Calu3 (cell line): ENCODE results near the gene NRG2. TPM values are rescaled to one million over a fixed set of nuclear protein-coding genes. Genes with fewer than 3 reads are reported as not detected.

Experiments
- BruUV-seq: library from RNA; stranded (reverse); fragments of 400-500 nt; replicated peaks from 2 replicates; lab custom pipeline; 2021; lab: Mats Ljungman, UMichigan
- CTCF ChIA-PET: fragments of 300-600 bp; sonication (Branson Sonifier 250); formaldehyde crosslinking; loops from one replicate; lab custom pipeline; 2022; ENCODE audit warnings: antibody characterized with exemption; lab: Charles Lee
- DNase-seq: peaks from one replicate; pipeline ENCODE4 v3.0.0; 2022
- H3K27ac Mint-ChIP-seq: one replicate; pipeline ENCODE4 v1.8.0; 2022; ENCODE audit warnings: mixed read lengths; ENCODE audit not compliant: unreplicated experiment
- H3K27me3 Mint-ChIP-seq: one replicate; pipeline ENCODE4 v1.8.0; 2022; ENCODE audit warnings: mixed read lengths; ENCODE audit not compliant: unreplicated experiment
- H3K36me3 Mint-ChIP-seq: one replicate; pipeline ENCODE4 v1.8.0; 2022; ENCODE audit warnings: mild to moderate bottlenecking, moderate library complexity, mixed read lengths; ENCODE audit not compliant: insufficient read depth, unreplicated experiment
- H3K4me1 Mint-ChIP-seq: one replicate; pipeline ENCODE4 v1.8.0; 2022; ENCODE audit warnings: mild to moderate bottlenecking, low read depth, mixed read lengths; ENCODE audit not compliant: unreplicated experiment
- H3K4me3 Mint-ChIP-seq: one replicate; pipeline ENCODE4 v1.8.0; 2022; ENCODE audit warnings: mild to moderate bottlenecking, low read depth, moderate library complexity, mixed read lengths; ENCODE audit not compliant: unreplicated experiment
- H3K9me3 Mint-ChIP-seq: one replicate; pipeline ENCODE4 v1.8.0; 2022; ENCODE audit warnings: low read depth, mixed read lengths; ENCODE audit not compliant: unreplicated experiment
- intact Hi-C: fragments of 100-400 bp; cut with micrococcal nuclease; formaldehyde crosslinking; loops from one replicate; pipeline ENCODE4 v1.10.0; 2022; ENCODE audit not compliant: unreplicated experiment
- total RNA-seq: library from RNA; stranded (reverse); gene quantifications from 2 replicates; pipeline ENCODE4 v1.2.3, GENCODE V29; 2022
- TF ChIP-seq, protein P1 (sequence below): fragments of 200-600 bp; IDR thresholded peaks from one replicate; pipeline ENCODE4 v1.8.0; 2022; ENCODE audit warnings: antibody characterized with exemption; ENCODE audit not compliant: unreplicated experiment

The NRG2 gene
- total RNA-seq, 1 experiment from 2014 or later: 1.4 TPM

DNA sequence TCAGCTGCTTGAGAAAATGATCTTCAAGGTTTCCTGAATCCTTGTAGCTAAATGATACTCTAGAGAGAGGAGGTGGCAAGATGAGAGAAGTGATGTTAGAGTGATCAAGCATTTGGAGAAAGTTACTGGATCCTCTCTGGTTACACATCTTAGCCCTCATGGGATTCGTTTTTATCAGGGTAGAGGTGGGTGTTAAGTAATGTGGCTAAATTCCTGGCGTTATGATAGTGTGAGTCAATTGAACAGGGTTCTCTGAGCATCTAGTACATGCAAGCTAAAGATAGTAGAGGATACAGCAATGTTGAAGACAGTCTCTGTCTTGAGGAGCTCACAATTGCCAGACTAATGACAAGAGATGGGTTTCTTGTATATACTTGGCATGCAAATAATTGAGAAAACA, 123.8 kb downstream of the NRG2 start:
- TF ChIP-seq, protein P1, sequence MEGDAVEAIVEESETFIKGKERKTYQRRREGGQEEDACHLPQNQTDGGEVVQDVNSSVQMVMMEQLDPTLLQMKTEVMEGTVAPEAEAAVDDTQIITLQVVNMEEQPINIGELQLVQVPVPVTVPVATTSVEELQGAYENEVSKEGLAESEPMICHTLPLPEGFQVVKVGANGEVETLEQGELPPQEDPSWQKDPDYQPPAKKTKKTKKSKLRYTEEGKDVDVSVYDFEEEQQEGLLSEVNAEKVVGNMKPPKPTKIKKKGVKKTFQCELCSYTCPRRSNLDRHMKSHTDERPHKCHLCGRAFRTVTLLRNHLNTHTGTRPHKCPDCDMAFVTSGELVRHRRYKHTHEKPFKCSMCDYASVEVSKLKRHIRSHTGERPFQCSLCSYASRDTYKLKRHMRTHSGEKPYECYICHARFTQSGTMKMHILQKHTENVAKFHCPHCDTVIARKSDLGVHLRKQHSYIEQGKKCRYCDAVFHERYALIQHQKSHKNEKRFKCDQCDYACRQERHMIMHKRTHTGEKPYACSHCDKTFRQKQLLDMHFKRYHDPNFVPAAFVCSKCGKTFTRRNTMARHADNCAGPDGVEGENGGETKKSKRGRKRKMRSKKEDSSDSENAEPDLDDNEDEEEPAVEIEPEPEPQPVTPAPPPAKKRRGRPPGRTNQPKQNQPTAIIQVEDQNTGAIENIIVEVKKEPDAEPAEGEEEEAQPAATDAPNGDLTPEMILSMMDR: no peak
- BruUV-seq: no TSS peak
- CTCF ChIA-PET: interaction anchor here (1.7 kb wide), 1 partner anchor 11 kb away, joined by 3 read pairs; no protein-coding TSS in a partner anchor
- Mint-ChIP-seq H3K4me3 (no peak overlapping the region), H3K27me3 (peaks cover 43% of the 10 kb centered on the region), H3K27ac (no peak overlapping the region), H3K4me1 (no peaks in the 10 kb centered on the region), H3K9me3 (no peaks in the 10 kb centered on the region), H3K36me3 (no peaks in the 10 kb centered on the region)
- intact Hi-C loops: no loop called here
- no peak for DNase-seq

DNA sequence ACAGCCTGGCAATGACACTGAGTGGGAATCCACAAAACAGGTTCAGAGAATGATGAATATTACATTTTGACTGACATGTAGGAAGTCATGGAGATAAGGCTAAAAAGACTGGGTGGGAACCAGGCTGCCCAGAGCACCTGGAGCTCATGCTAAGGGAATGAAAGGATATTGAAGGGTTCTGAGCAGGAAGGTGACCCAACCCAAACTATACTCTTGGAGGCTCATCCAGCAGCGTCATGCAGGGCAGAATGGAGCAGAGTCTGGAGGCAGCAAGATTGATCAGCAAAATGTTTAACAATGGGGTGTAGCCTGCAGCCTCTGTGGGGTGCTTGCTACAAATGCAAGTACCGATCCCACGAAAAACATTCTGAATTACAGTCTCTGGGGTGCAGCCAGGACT, 127.3 kb downstream of the NRG2 start:
- CTCF ChIA-PET: no interaction called here
- Mint-ChIP-seq H3K9me3 (no peaks in the 10 kb centered on the region), H3K4me3 (no peak overlapping the region), H3K36me3 (no peaks in the 10 kb centered on the region), H3K4me1 (no peaks in the 10 kb centered on the region), H3K27ac (no peak overlapping the region), H3K27me3 (peaks cover 49% of the 10 kb centered on the region)
- TF ChIP-seq, protein P1: no peak
- no TSS peak for BruUV-seq
- DNase-seq: no peak
- intact Hi-C loops: no loop called here

- CTCF ChIA-PET: no interaction called here
- DNase-seq: no peak
- no peaks in the 10 kb centered on the region for H3K36me3 Mint-ChIP-seq
- H3K27me3 Mint-ChIP-seq: peaks cover 54% of the 10 kb centered on the region
- no peaks in the 10 kb centered on the region for H3K4me1 Mint-ChIP-seq
- no peak overlapping the region for H3K4me3 Mint-ChIP-seq
- TF ChIP-seq, protein P1: no peak
- H3K27ac Mint-ChIP-seq: no peak overlapping the region
- no TSS peak for BruUV-seq
- H3K9me3 Mint-ChIP-seq: no peaks in the 10 kb centered on the region
- intact Hi-C loops: no loop called here
Measured at GRCh38 chr5:139915266-139915665, 127.8 kb downstream of the NRG2 start.

DNA sequence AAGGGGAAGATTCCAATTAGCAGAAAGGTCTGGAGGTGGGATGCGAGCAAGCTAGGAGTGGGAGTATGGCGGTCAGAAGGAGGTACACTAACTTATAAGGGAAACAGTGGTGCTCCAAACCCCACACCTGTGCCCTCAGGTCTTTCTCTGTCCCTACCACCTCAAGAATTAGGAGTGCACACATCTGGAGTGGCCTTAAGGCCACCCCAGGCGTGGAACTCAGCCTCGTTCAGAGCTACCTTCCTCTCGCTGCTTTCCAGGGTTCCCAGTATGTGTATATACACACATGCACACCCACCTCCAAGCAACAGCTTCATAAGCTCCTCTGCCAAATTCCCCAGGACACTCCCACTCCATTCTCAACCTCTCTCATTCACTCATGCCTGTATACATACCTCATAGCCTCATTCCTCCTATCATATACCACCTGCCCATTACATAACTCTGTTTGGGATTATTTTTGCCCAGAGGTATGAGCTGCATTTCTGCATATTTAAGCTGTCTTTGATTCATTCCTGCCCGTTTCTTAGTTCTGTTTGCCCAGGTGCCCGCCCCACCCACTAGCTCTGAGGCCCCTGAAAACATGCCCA, 128.8 kb downstream of the NRG2 start:
- intact Hi-C loops: no loop called here
- Mint-ChIP-seq H3K9me3 (no peaks in the 10 kb centered on the region), H3K36me3 (no peaks in the 10 kb centered on the region), H3K4me3 (no peak overlapping the region), H3K27me3 (peaks cover 56% of the 10 kb centered on the region), H3K4me1 (no peaks in the 10 kb centered on the region), H3K27ac (no peak overlapping the region)
- no peak for DNase-seq
- no TSS peak for BruUV-seq
- TF ChIP-seq, protein P1: no peak
- CTCF ChIA-PET: no interaction called here
